ENCODE results near the gene PLEKHA5. TPM values are rescaled to one million over a fixed set of nuclear protein-coding genes. Genes with fewer than 3 reads are reported as not detected.

The PLEKHA5 gene
- polyA plus RNA-seq, 3 donors: 0.35 to 0.79 (median 0.41) TPM

DNA sequence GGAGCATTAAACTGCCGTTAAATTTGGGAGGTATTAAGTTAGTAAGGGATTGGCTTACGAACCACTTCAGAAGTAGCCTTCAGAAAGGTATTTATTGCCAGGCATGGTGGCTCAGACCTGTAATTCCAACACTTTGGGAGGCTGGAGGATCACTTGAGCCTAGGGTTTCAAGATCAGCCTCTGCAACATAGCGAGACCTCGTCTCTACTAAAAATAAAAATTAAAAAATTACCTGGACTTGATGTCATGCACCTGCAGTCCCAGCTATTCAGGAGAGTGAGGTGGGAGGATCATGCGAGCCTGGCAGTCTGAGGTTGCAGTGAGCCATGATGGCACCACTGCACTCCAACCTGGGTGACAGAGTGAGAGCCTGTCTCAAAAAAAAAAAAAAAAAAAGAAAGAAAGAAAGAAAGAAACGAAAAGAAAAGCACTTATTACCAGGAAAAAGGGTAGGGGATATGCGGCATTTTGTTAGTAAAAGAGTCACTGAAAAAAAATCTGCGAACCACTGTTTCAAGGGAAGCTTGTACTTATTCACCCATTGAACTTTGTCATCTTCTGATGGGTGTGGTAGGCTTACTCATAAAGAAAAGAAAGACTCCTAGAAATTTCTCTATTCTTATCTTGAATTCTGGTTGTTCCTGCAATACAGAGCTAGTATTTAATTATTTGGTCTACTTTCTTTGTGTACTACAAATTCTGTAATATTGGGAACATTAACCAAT is 33.6 kb upstream of the PLEKHA5 start:
- Mint-ChIP-seq H3K9me3 (peaks cover 0 to 13% (median 5%) of the 10 kb centered on the region in 7 donors), H3K27me3 (ENCODE audit: low read depth in 3 of 3) (peaks cover 0 to 2% (median 0%) of the 10 kb centered on the region in 3 donors), H3K4me3 (no peak overlapping the region), H3K27ac (peak overlapping the region in 1 of 7 donors; percentile 27), H3K4me1 (no peaks in the 10 kb centered on the region), H3K36me3 (no peaks in the 10 kb centered on the region)
- TF ChIP-seq, protein P1, sequence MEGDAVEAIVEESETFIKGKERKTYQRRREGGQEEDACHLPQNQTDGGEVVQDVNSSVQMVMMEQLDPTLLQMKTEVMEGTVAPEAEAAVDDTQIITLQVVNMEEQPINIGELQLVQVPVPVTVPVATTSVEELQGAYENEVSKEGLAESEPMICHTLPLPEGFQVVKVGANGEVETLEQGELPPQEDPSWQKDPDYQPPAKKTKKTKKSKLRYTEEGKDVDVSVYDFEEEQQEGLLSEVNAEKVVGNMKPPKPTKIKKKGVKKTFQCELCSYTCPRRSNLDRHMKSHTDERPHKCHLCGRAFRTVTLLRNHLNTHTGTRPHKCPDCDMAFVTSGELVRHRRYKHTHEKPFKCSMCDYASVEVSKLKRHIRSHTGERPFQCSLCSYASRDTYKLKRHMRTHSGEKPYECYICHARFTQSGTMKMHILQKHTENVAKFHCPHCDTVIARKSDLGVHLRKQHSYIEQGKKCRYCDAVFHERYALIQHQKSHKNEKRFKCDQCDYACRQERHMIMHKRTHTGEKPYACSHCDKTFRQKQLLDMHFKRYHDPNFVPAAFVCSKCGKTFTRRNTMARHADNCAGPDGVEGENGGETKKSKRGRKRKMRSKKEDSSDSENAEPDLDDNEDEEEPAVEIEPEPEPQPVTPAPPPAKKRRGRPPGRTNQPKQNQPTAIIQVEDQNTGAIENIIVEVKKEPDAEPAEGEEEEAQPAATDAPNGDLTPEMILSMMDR (IDR thresholded peaks at IDR 0.05): no peak
- no peak overlapping the region for H3K27ac ChIP-seq (ENCODE audit: low read depth in 1 of 2, low read length in 2 of 2)
- 100% methylated on average over 1 of the region's 8 CpGs for WGBS (ENCODE audit: insufficient coverage)
- no peaks in the 10 kb centered on the region for H3K4me1 ChIP-seq (ENCODE audit: control insufficient read depth in 1 of 2, insufficient read depth in 2 of 2, low read length in 2 of 2)
- no peaks in the 10 kb centered on the region for H3K79me2 ChIP-seq (ENCODE audit: insufficient read depth, low read length)
- no peak for DNase-seq
- no peaks in the 10 kb centered on the region for H3K27me3 ChIP-seq (ENCODE audit: control insufficient read depth in 2 of 2, insufficient read depth in 2 of 2, low read length in 2 of 2)
- H4K20me1 ChIP-seq (ENCODE audit: insufficient read depth, low read length): no peaks in the 10 kb centered on the region
- no peak overlapping the region for H2AFZ ChIP-seq (ENCODE audit: insufficient read depth, low read depth, low read length, poor library complexity, severe bottlenecking)
- H3K9ac ChIP-seq (ENCODE audit: insufficient read depth, low read length, poor library complexity, severe bottlenecking): no peak overlapping the region
- intact Hi-C loops (cut with micrococcal nuclease): no loop called here
- no peak overlapping the region for H3K4me3 ChIP-seq (replicated peaks in 1 of 3; ENCODE audit: low read depth in 2 of 3, low read length in 3 of 3)
- H3K36me3 ChIP-seq (replicated peaks in 1 of 2; ENCODE audit: control insufficient read depth in 1 of 2, insufficient read depth in 2 of 2, low read length in 2 of 2): no peaks in the 10 kb centered on the region
- no peak overlapping the region for H3K4me2 ChIP-seq (replicated peaks; ENCODE audit: extremely low read depth, low read length, poor library complexity, severe bottlenecking)
- no peaks in the 10 kb centered on the region for H3K9me3 ChIP-seq (replicated peaks in 1 of 2; ENCODE audit: control insufficient read depth in 1 of 2, insufficient read depth in 1 of 2, low read length in 2 of 2)

DNA sequence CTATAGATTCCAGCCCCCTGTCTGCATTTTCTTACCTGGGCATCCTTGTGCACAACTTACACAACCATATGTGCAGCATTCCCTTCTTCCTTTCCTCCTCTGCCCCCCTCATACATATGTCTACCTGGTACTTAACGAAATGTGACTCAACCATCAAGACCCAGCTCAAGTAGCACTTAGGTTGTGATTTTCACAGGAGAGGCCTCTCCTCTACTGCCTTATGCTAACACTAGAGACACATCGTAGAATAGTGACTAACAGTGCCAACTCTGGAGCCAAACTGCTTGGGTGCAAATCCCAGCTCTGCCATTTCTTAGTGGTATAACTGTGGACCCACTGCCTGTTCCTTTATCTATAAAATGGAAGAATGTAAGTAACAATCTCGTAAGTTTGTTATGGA is 24.1 kb upstream of the PLEKHA5 start:
- Histone ChIP-seq H3K4me2 (replicated peaks; ENCODE audit: extremely low read depth, low read length, poor library complexity, severe bottlenecking) (no peak overlapping the region), H3K36me3 (replicated peaks in 1 of 2; ENCODE audit: control insufficient read depth in 1 of 2, insufficient read depth in 2 of 2, low read length in 2 of 2) (no peaks in the 10 kb centered on the region), H3K4me1 (ENCODE audit: control insufficient read depth in 1 of 2, insufficient read depth in 2 of 2, low read length in 2 of 2) (no peaks in the 10 kb centered on the region), H4K20me1 (ENCODE audit: insufficient read depth, low read length) (no peaks in the 10 kb centered on the region), H3K4me3 (replicated peaks in 1 of 3; ENCODE audit: low read depth in 2 of 3, low read length in 3 of 3) (no peak overlapping the region), H3K79me2 (ENCODE audit: insufficient read depth, low read length) (no peaks in the 10 kb centered on the region), H3K27ac (ENCODE audit: low read depth in 1 of 2, low read length in 2 of 2) (no peak overlapping the region), H3K27me3 (ENCODE audit: control insufficient read depth in 2 of 2, insufficient read depth in 2 of 2, low read length in 2 of 2) (no peaks in the 10 kb centered on the region), H3K9ac (ENCODE audit: insufficient read depth, low read length, poor library complexity, severe bottlenecking) (no peak overlapping the region), H2AFZ (ENCODE audit: insufficient read depth, low read depth, low read length, poor library complexity, severe bottlenecking) (no peak overlapping the region), H3K9me3 (replicated peaks in 1 of 2; ENCODE audit: control insufficient read depth in 1 of 2, insufficient read depth in 1 of 2, low read length in 2 of 2) (peaks cover 0 to 17% of the 10 kb centered on the region in 2 donors)
- intact Hi-C loops (cut with micrococcal nuclease): no loop called here
- no peak for DNase-seq
- Mint-ChIP-seq H3K27ac (no peak overlapping the region), H3K4me1 (no peaks in the 10 kb centered on the region), H3K9me3 (peaks cover 7 to 30% (median 16%) of the 10 kb centered on the region in 7 donors), H3K4me3 (no peak overlapping the region), H3K27me3 (ENCODE audit: low read depth in 3 of 3) (peaks cover 0 to 2% (median 0%) of the 10 kb centered on the region in 3 donors), H3K36me3 (no peaks in the 10 kb centered on the region)
- TF ChIP-seq, protein P1 (IDR thresholded peaks at IDR 0.05): no peak
- 94% methylated on average over 2 of the region's 3 CpGs for WGBS (ENCODE audit: insufficient coverage)
